GM12873 (cell line): ENCODE data around the gene CERS6.

ENCODE experiments used
- TF ChIP-seq, protein P1 (sequence below): IDR thresholded peaks from 2 replicates; pipeline ENCODE4 v1.5.1; 2012; ENCODE audit warnings: low read depth, mild to moderate bottlenecking, moderate library complexity, low read length, control low read depth; ENCODE audit not compliant: insufficient read depth; ENCODE audit errors: missing control alignments

The CERS6 gene

GRCh38 chr2:168496906-168497305 lies 40.8 kb downstream of the CERS6 start:
- TF ChIP-seq, protein P1, sequence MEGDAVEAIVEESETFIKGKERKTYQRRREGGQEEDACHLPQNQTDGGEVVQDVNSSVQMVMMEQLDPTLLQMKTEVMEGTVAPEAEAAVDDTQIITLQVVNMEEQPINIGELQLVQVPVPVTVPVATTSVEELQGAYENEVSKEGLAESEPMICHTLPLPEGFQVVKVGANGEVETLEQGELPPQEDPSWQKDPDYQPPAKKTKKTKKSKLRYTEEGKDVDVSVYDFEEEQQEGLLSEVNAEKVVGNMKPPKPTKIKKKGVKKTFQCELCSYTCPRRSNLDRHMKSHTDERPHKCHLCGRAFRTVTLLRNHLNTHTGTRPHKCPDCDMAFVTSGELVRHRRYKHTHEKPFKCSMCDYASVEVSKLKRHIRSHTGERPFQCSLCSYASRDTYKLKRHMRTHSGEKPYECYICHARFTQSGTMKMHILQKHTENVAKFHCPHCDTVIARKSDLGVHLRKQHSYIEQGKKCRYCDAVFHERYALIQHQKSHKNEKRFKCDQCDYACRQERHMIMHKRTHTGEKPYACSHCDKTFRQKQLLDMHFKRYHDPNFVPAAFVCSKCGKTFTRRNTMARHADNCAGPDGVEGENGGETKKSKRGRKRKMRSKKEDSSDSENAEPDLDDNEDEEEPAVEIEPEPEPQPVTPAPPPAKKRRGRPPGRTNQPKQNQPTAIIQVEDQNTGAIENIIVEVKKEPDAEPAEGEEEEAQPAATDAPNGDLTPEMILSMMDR: no peak

DNA sequence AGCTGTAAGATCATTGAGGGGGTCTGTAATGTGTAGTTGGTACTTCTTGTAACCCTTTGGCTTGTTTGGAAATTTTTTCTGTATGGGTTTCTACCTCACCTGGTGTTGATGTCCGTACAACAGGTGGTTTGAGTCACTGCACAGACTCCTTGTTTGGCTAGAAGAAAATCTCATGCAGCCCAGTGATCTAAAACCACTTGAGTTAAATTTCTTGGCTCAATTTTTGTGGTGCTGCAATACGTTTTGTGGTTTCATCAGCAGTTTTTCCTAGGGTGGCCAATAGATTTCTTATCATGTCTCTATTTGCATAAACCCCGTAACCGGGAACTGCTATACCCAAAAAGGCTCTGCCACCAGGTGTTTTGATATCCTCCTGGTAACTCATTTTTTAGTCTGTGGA lies 43.4 kb downstream of the CERS6 start:
- TF ChIP-seq, protein P1: no peak

GRCh38 chr2:168500516-168500915 lies 44.4 kb downstream of the CERS6 start:
- TF ChIP-seq, protein P1: no peak

DNA sequence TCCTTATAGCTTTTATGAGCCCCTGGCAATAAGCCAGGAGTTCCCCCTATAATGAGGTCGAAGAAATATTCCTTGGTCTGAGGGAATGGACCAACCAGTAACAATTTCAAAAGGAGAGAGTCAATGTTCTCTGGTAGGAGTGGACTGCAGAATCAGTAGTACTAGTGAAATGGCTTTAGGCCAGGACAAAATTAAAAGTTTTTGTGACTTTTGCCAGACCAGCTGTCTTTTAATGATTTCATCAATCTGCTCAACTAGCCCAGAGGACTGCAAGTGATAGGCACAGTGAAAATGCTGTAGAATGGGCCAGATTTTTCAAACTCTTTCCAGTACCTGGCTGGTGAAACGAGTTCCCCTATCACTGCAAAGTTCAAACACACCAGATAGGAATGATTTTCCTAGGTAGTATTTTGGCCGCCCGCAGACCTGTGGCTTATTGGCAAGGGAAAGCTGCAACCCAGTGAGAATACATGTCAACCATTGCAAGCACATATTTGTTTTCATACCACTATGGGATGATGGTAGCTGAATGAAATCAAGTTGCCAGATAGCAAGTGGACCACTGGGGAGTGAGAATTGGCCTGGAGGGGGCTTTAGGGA lies 45.5 kb downstream of the CERS6 start:
- TF ChIP-seq, protein P1: no peak

DNA sequence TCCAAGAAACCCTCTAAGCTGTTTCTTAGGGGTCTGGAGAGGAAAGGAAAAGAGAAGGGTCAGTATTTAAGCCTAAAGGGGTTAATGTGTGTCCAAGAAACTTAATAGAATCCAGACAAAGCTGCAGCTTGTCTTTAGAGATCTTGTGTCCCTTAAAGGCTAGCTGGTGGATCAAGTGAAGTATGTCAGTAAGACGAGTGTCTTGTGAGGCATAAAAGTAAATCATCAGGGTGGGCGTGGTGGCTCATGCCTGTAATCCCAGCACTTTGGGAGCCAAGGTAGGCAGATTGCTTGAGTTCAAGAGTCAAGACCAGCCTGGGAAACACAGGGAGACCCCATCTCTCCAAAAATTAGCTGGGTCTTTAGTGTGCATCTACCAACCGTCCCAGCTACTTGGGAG lies 47.8 kb downstream of the CERS6 start:
- TF ChIP-seq, protein P1: no peak

GRCh38 chr2:168504323-168504722 lies 48.3 kb downstream of the CERS6 start:
- TF ChIP-seq, protein P1: no peak

DNA sequence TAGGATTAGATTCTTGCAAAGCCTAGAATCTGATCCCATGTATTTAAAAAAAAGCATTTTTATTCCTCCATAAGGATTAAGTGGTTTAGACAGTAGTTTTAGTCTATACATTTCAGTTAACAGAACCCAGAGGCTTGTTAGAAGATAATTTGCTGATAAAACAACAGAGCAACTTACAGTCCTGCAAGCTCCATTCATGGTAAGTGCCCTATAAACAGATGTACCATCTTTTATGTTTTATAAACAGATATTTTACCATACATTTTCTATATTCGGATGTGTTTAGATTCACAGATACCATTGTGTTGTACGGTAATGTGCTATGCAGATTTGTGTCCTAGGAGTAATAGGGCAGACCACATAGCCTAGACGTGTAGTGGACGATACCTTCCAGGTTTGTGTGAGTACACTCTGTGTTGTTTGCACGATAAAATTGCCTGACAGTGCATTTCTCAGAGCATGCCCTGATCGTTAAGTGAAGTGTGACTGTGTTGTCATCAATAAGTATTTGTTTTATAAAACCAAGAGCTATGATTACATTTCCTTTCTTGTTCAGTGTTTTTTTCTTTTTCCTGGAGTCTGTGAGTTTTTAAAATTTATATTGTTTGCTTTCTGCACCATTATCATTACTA lies 54.2 kb downstream of the CERS6 start:
- TF ChIP-seq, protein P1: no peak
